H9 (cell line): ENCODE data around the gene SACM1L. TPM values are rescaled to one million over a fixed set of nuclear protein-coding genes. Genes with fewer than 3 reads are reported as not detected.

Source experiments
- DNase-seq: peaks from one replicate; pipeline ENCODE4 v3.0.0-alpha.2; 2017
- H2AFZ ChIP-seq: one replicate; pipeline ENCODE4 v1.6.1; 2013; ENCODE audit warnings: mild to moderate bottlenecking, low read length, control low read depth, moderate library complexity
- H2AK5ac ChIP-seq: 2 replicates; pipeline ENCODE4 v1.6.1; 2013; ENCODE audit warnings: low read length, control low read depth, mixed read lengths; ENCODE audit not compliant: insufficient read length
- H2BK120ac ChIP-seq: one replicate; pipeline ENCODE4 v1.6.1; 2013; ENCODE audit warnings: low read depth, mild to moderate bottlenecking, low read length, control low read depth, inconsistent platforms; ENCODE audit not compliant: poor library complexity, severe bottlenecking
- H2BK12ac ChIP-seq: 2 replicates; pipeline ENCODE4 v1.6.1; 2013; ENCODE audit warnings: low read length, control low read depth, mixed read lengths, low read depth; ENCODE audit not compliant: insufficient read length
- H2BK15ac ChIP-seq: 2 replicates; pipeline ENCODE4 v1.6.1; 2013; ENCODE audit warnings: low read depth, low read length, control low read depth
- H2BK20ac ChIP-seq: one replicate; pipeline ENCODE4 v1.6.1; 2013; ENCODE audit warnings: low read depth, mild to moderate bottlenecking, low read length, control low read depth, inconsistent platforms; ENCODE audit not compliant: poor library complexity, severe bottlenecking
- H2BK5ac ChIP-seq: 2 replicates; pipeline ENCODE4 v1.6.1; 2013; ENCODE audit warnings: low read length, control low read depth, mixed read lengths; ENCODE audit not compliant: insufficient read length
- H3K14ac ChIP-seq: 2 replicates; pipeline ENCODE4 v1.6.1; 2013; ENCODE audit warnings: low read length, control low read depth; ENCODE audit not compliant: insufficient read depth
- H3K18ac ChIP-seq: 2 replicates; pipeline ENCODE4 v1.6.1; 2013; ENCODE audit warnings: low read depth, mild to moderate bottlenecking, mixed read lengths, low read length, control low read depth; ENCODE audit not compliant: insufficient read length
- H3K23ac ChIP-seq: 2 replicates; pipeline ENCODE4 v1.6.1; 2013; ENCODE audit warnings: low read length, control low read depth, mixed read lengths, low read depth; ENCODE audit not compliant: insufficient read length
- H3K23me2 ChIP-seq: 2 replicates; pipeline ENCODE4 v1.6.1; 2013; ENCODE audit warnings: low read depth, mild to moderate bottlenecking, mixed read lengths, low read length, control low read depth; ENCODE audit not compliant: insufficient read length, poor library complexity, severe bottlenecking
- H3K27ac ChIP-seq: 2 replicates; pipeline ENCODE4 v1.5.1; 2013; ENCODE audit warnings: low read length, control low read depth, mixed read lengths, low read depth; ENCODE audit not compliant: insufficient read length
- H3K27me3 ChIP-seq: 2 replicates; pipeline ENCODE4 v1.6.1; 2013; ENCODE audit warnings: low read length, control low read depth, inconsistent platforms; ENCODE audit not compliant: insufficient read depth
- H3K4ac ChIP-seq: 2 replicates; pipeline ENCODE4 v1.6.1; 2013; ENCODE audit warnings: low read depth, mild to moderate bottlenecking, control low read depth, inconsistent platforms, low read length, moderate library complexity
- H3K4me1 ChIP-seq: 2 replicates; pipeline ENCODE4 v1.6.1; 2013; ENCODE audit warnings: low read length, control low read depth, inconsistent platforms; ENCODE audit not compliant: insufficient read depth
- H3K4me2 ChIP-seq: 2 replicates; pipeline ENCODE4 v1.6.1; 2013; ENCODE audit warnings: low read length, control low read depth, mixed read lengths; ENCODE audit not compliant: insufficient read length, insufficient read depth
- H3K56ac ChIP-seq: 2 replicates; pipeline ENCODE4 v1.6.1; 2013; ENCODE audit warnings: low read depth, mild to moderate bottlenecking, mixed read lengths, low read length, control low read depth; ENCODE audit not compliant: insufficient read length
- H3K79me1 ChIP-seq: 2 replicates; pipeline ENCODE4 v1.6.1; 2013; ENCODE audit warnings: low read depth, mild to moderate bottlenecking, moderate library complexity, low read length, control low read depth, inconsistent platforms; ENCODE audit not compliant: insufficient read depth, poor library complexity, severe bottlenecking
- H3K79me2 ChIP-seq: 2 replicates; pipeline ENCODE4 v1.6.1; 2013; ENCODE audit warnings: low read length, control low read depth, inconsistent platforms; ENCODE audit not compliant: insufficient read depth
- H3K9ac ChIP-seq: 2 replicates; pipeline ENCODE4 v1.6.1; 2013; ENCODE audit warnings: low read length, control low read depth, mixed read lengths; ENCODE audit not compliant: insufficient read length; ENCODE audit errors: extremely low read depth
- H3K9me3 ChIP-seq: one replicate; pipeline ENCODE4 v1.6.1; 2013; ENCODE audit warnings: low read depth, low read length, inconsistent platforms; ENCODE audit not compliant: control insufficient read depth
- H3T11ph ChIP-seq: one replicate; pipeline ENCODE4 v1.6.1; 2013; ENCODE audit warnings: mild to moderate bottlenecking, low read length, control low read depth, inconsistent platforms
- H4K20me1 ChIP-seq: one replicate; pipeline ENCODE4 v1.6.1; 2013; ENCODE audit not compliant: control insufficient read depth, insufficient read length, insufficient read depth
- H4K5ac ChIP-seq: 2 replicates; pipeline ENCODE4 v1.6.1; 2013; ENCODE audit warnings: low read depth, mild to moderate bottlenecking, mixed read lengths, low read length, control low read depth; ENCODE audit not compliant: insufficient read length
- H4K8ac ChIP-seq: replicated peaks from 2 replicates; pipeline ENCODE4 v1.6.1; 2013; ENCODE audit warnings: low read length, control low read depth, mixed read lengths, low read depth; ENCODE audit not compliant: insufficient read length
- H4K91ac ChIP-seq: 2 replicates; pipeline ENCODE4 v1.6.1; 2013; ENCODE audit warnings: low read depth, mild to moderate bottlenecking, moderate library complexity, mixed read lengths, low read length, control low read depth; ENCODE audit not compliant: insufficient read length
- H3K27ac Mint-ChIP-seq, 3 experiments: 2 replicates in 2 of 3; 3 replicates in 1 of 3; pipeline ENCODE4 v1.8.0; 2020 to 2021; ENCODE audit warnings: mixed read lengths in 3 of 3, mild to moderate bottlenecking in 1 of 3, moderate library complexity in 1 of 3
- H3K27me3 Mint-ChIP-seq: 2 replicates; pipeline ENCODE4 v1.8.0; 2021; ENCODE audit warnings: low read depth, mild to moderate bottlenecking, moderate library complexity, mixed read lengths
- H3K36me3 Mint-ChIP-seq, 3 experiments: 2 replicates in 2 of 3; 3 replicates in 1 of 3; pipeline ENCODE4 v1.8.0; 2020 to 2021; ENCODE audit warnings: low read depth in 3 of 3, mixed read lengths in 3 of 3; ENCODE audit not compliant: insufficient read depth in 1 of 3
- H3K4me1 Mint-ChIP-seq, 2 experiments: 2 replicates each; pipeline ENCODE4 v1.8.0; 2020; ENCODE audit warnings: mixed read lengths in 2 of 2
- H3K4me3 Mint-ChIP-seq, 2 experiments: 2 replicates in 1 of 2; 3 replicates in 1 of 2; pipeline ENCODE4 v1.8.0; 2020 to 2021; ENCODE audit warnings: mild to moderate bottlenecking in 2 of 2, mixed read lengths in 2 of 2, moderate library complexity in 1 of 2
- H3K9me3 Mint-ChIP-seq, 2 experiments: 2 replicates in 1 of 2; 3 replicates in 1 of 2; pipeline ENCODE4 v1.8.0; 2020; ENCODE audit warnings: mild to moderate bottlenecking in 2 of 2, mixed read lengths in 2 of 2, moderate library complexity in 1 of 2
- WGBS: extraction: QIAGEN DNeasy Blood & Tissue Kit; methylation state at CpG from one replicate; pipeline ENCODE4 v1.1.7; 2013; ENCODE audit warnings: missing lambda C conversion rate, low lambda C conversion rate, mixed read lengths; ENCODE audit not compliant: insufficient read length; ENCODE audit errors: extremely low coverage; 5-methylcytosine and 5-hydroxymethylcytosine counted together
- total RNA-seq: library from RNA; stranded (reverse); gene quantifications from 2 replicates; pipeline ENCODE4 v1.2.1, GENCODE V29; 2021
- TF ChIP-seq, protein P1 (sequence below): fragments of 200-600 bp; sonication (generic); conservative IDR thresholded peaks from 3 replicates; pipeline ENCODE4 v1.8.0; 2021; ENCODE audit warnings: antibody characterized with exemption, mild to moderate bottlenecking

SACM1L gene
- total RNA-seq, 1 experiment from 2014 or later, result 52.8 TPM

DNA sequence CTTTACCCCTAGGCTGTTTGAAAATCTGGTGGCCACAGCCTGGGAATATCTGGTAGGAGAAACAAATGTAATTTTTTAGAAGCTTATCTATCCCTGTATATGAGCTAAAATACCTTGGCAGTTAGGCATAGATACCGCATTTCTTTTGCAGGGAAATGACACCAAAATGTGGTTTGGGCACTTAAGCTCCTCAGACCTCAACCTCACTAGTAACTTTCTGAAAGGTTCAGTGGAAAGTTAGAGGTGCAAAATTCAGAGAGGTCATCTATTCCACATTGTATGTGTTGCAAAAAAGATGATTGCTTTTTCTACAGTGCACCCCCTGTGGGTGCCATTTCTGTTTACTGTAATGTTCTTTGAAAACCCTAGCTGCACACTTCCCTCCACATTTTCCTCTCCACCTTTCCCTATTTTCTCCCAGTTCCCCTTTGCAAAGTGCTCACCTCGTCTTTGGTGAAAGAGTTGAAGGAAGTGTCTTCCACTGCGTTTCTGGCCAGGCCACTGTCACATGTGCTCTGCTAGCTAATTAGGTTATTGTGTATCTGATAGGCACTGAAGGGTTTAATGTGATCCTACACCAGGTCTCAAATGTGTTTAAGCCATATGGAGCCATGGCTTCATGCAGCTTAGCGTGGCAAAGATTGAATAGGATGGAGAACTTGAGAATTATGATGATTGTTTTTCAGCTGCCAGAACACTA, 1.3 kb downstream of the SACM1L start:
- Histone ChIP-seq H2BK5ac (no peak overlapping the region), H3K18ac (no peak overlapping the region), H4K91ac (no peak overlapping the region), H3T11ph (no peak overlapping the region), H3K23ac (no peak overlapping the region), H3K79me1 (peaks cover 5% of the 10 kb centered on the region), H3K9ac (peak overlapping the region; percentile 92), H2BK15ac (no peak overlapping the region), H3K56ac (no peak overlapping the region), H3K79me2 (peaks cover 43% of the 10 kb centered on the region), H2BK12ac (no peak overlapping the region), H4K8ac (no peak overlapping the region), H3K27ac (no peak overlapping the region), H3K27me3 (no peaks in the 10 kb centered on the region), H3K4me2 (peak overlapping the region; percentile 91), H3K4me1 (peaks cover 4% of the 10 kb centered on the region; the same call in 1 of the 2 replicates), H2BK20ac (no peak overlapping the region), H3K23me2 (peaks cover 6% of the 10 kb centered on the region), H4K20me1 (no peaks in the 10 kb centered on the region), H3K14ac (no peak overlapping the region), H3K4ac (no peak overlapping the region), H3K9me3 (no peaks in the 10 kb centered on the region), H2AK5ac (no peak overlapping the region), H2BK120ac (no peak overlapping the region), H4K5ac (no peak overlapping the region), H2AFZ (no peak overlapping the region)
- whole genome bisulfite sequencing, result no CpG with 5 or more reads among the region's 4 CpGs
- H3K27ac Mint-ChIP-seq, result peak overlapping the region; percentile 11 to 97 (median 40); a peak in 5 of 7 replicates
- peaks cover 14 to 17% (median 14%) of the 10 kb centered on the region in 3 experiments for H3K36me3 Mint-ChIP-seq
- peaks cover 2 to 4% of the 10 kb centered on the region in 2 experiments; a peak in 3 of 5 replicates for H3K9me3 Mint-ChIP-seq
- TF ChIP-seq, protein P1, sequence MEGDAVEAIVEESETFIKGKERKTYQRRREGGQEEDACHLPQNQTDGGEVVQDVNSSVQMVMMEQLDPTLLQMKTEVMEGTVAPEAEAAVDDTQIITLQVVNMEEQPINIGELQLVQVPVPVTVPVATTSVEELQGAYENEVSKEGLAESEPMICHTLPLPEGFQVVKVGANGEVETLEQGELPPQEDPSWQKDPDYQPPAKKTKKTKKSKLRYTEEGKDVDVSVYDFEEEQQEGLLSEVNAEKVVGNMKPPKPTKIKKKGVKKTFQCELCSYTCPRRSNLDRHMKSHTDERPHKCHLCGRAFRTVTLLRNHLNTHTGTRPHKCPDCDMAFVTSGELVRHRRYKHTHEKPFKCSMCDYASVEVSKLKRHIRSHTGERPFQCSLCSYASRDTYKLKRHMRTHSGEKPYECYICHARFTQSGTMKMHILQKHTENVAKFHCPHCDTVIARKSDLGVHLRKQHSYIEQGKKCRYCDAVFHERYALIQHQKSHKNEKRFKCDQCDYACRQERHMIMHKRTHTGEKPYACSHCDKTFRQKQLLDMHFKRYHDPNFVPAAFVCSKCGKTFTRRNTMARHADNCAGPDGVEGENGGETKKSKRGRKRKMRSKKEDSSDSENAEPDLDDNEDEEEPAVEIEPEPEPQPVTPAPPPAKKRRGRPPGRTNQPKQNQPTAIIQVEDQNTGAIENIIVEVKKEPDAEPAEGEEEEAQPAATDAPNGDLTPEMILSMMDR, result no peak
- DNase-seq, result no peak
- H3K27me3 Mint-ChIP-seq, result peaks cover 3% of the 10 kb centered on the region
- H3K4me3 Mint-ChIP-seq, result peak overlapping the region; percentile 82 to 89
- H3K4me1 Mint-ChIP-seq, result peaks cover 48 to 50% of the 10 kb centered on the region in 2 experiments
